ENCODE measurements around the gene MRPL11. TPM values are rescaled to one million over a fixed set of nuclear protein-coding genes. Genes with fewer than 3 reads are reported as not detected.

The MRPL11 gene
- total and polyA plus RNA-seq, 2 experiments from 2014 or later, result 48.4 to 75.8 TPM

DNA sequence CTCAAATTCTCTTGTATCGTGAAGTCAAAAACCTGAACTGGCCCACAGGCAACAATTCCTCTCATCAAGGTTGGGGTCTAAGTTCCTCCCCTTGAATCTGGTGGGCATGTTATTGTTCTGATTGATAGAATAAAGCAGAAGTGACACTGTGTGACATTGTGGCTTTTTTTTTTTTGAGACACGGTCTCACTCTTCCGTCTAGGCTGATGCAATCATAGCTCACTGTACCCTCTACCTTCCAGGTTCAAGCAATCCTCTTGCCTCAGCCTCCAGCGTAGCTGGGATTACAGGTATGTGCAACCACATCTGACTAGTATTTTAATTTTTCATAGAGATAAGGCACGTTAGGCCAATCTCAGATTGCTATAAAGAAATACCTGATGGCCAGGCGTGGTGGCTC lies 19.2 kb upstream of the MRPL11 start:
- H3K36me3 ChIP-seq, result no peaks in the 10 kb centered on the region
- H3K4me3 ChIP-seq, result no peak overlapping the region
- H3K27ac ChIP-seq, result no peak overlapping the region
- no peaks in the 10 kb centered on the region for H3K27me3 ChIP-seq
- no peaks in the 10 kb centered on the region for H3K9me3 ChIP-seq (ENCODE audit: low read depth)
- no peak for DNase-seq (ENCODE audit: low read depth in 1 of 2, low spot score in 1 of 2)
- H3K4me1 ChIP-seq (ENCODE audit: low read depth), result no peaks in the 10 kb centered on the region
- TF ChIP-seq, protein P1, sequence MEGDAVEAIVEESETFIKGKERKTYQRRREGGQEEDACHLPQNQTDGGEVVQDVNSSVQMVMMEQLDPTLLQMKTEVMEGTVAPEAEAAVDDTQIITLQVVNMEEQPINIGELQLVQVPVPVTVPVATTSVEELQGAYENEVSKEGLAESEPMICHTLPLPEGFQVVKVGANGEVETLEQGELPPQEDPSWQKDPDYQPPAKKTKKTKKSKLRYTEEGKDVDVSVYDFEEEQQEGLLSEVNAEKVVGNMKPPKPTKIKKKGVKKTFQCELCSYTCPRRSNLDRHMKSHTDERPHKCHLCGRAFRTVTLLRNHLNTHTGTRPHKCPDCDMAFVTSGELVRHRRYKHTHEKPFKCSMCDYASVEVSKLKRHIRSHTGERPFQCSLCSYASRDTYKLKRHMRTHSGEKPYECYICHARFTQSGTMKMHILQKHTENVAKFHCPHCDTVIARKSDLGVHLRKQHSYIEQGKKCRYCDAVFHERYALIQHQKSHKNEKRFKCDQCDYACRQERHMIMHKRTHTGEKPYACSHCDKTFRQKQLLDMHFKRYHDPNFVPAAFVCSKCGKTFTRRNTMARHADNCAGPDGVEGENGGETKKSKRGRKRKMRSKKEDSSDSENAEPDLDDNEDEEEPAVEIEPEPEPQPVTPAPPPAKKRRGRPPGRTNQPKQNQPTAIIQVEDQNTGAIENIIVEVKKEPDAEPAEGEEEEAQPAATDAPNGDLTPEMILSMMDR (IDR thresholded peaks at IDR 0.05; ENCODE audit: low read depth, low read length), result no peak

DNA sequence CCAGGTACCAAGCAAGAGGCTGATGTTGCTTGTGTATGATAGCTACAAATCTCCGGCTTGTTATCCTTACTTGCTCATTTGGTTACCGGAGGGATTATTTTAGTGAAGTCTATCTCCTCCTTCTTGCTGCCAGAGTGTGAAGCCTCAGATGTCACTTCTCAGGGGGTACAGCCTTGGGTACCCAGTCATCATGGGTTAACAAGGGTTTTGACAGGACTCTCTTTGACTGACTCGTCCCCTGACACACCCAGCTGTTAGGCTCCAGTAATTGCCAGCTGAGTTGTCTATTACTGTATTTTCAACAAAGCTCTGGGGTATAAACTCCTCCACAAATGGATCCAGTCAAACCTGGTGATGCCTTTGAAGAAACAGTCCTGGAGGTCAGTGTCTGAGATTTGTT lies 16.2 kb upstream of the MRPL11 start:
- Histone ChIP-seq H3K9me3 (ENCODE audit: low read depth) (no peaks in the 10 kb centered on the region), H3K4me1 (ENCODE audit: low read depth) (no peaks in the 10 kb centered on the region), H3K27ac (no peak overlapping the region), H3K27me3 (no peaks in the 10 kb centered on the region), H3K36me3 (no peaks in the 10 kb centered on the region), H3K4me3 (no peak overlapping the region)
- TF ChIP-seq, protein P1 (IDR thresholded peaks at IDR 0.05; ENCODE audit: low read depth, low read length), result no peak
- no peak for DNase-seq (ENCODE audit: low read depth in 1 of 2, low spot score in 1 of 2)

DNA sequence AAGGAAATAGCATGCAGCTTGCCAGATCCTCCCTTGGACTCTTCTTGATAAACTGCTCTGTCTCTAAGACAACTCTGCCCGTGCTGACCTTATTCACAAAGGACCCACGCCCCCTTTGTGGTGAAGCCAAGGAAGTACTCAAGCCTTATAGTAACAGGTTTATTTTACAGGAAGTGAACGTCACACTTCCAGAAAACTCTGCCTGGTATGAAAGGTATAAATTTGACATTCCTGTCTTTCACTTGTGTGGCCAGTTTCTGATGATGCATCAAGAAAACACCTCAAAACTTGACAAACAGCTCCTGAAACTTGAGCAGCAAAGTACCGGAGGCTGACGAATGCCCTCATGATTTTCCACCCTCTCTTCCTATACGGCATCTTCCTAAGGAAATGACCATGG lies 15.6 kb upstream of the MRPL11 start:
- H3K36me3 ChIP-seq, result no peaks in the 10 kb centered on the region
- H3K4me1 ChIP-seq (ENCODE audit: low read depth), result no peaks in the 10 kb centered on the region
- H3K27ac ChIP-seq, result no peak overlapping the region
- TF ChIP-seq, protein P1 (IDR thresholded peaks at IDR 0.05; ENCODE audit: low read depth, low read length), result no peak
- no peak for DNase-seq (ENCODE audit: low read depth in 1 of 2, low spot score in 1 of 2)
- H3K27me3 ChIP-seq, result no peaks in the 10 kb centered on the region
- H3K9me3 ChIP-seq (ENCODE audit: low read depth), result no peaks in the 10 kb centered on the region
- no peak overlapping the region for H3K4me3 ChIP-seq

DNA sequence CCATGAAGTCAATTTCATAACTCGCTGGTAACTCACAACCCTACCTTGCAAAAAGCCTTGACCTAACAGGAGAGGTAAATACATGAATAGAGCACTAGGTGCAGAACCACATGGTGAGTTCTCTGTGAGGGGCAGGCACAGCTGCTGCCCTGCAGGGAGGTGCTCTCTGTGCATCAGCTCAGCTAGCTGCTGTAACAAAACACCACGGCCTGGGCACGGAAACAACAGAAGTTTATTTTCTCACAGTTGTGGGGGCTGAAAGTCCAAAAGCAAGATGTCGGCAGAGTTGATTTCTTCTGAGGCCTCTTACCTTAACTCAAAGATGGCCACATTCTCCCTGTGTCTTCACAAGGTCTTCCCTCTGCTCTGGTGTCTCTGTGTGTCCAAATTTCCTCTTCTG lies 13.0 kb upstream of the MRPL11 start:
- no peak for DNase-seq (ENCODE audit: low read depth in 1 of 2, low spot score in 1 of 2)
- no peaks in the 10 kb centered on the region for H3K4me1 ChIP-seq (ENCODE audit: low read depth)
- no peaks in the 10 kb centered on the region for H3K27me3 ChIP-seq
- H3K27ac ChIP-seq, result no peak overlapping the region
- H3K9me3 ChIP-seq (ENCODE audit: low read depth), result no peaks in the 10 kb centered on the region
- H3K36me3 ChIP-seq, result no peaks in the 10 kb centered on the region
- TF ChIP-seq, protein P1 (IDR thresholded peaks at IDR 0.05; ENCODE audit: low read depth, low read length), result no peak
- no peak overlapping the region for H3K4me3 ChIP-seq

DNA sequence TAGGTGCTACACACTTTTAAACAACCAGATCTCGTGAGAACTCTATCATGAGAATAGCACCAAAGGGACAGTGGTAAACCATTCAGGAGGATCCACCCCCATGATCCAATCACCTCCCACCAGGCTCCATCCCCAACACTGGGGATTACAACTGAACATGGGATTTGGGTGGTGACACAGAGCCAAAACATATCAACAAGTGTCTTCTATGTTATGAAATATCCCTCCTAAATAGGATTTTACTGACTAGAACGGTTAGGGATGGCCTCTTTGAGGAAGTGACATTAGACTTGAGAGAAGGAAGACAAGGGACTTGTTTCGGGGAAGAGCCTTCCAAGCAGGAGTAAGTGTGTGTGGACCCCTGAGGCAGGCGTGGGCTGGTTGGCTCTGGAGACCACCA lies 11.9 kb upstream of the MRPL11 start:
- H3K27me3 ChIP-seq, result no peaks in the 10 kb centered on the region
- no peaks in the 10 kb centered on the region for H3K4me1 ChIP-seq (ENCODE audit: low read depth)
- TF ChIP-seq, protein P1 (IDR thresholded peaks at IDR 0.05; ENCODE audit: low read depth, low read length), result no peak
- no peak overlapping the region for H3K27ac ChIP-seq
- DNase-seq (ENCODE audit: low read depth in 1 of 2, low spot score in 1 of 2), result no peak
- H3K36me3 ChIP-seq, result no peaks in the 10 kb centered on the region
- no peaks in the 10 kb centered on the region for H3K9me3 ChIP-seq (ENCODE audit: low read depth)
- no peak overlapping the region for H3K4me3 ChIP-seq

DNA sequence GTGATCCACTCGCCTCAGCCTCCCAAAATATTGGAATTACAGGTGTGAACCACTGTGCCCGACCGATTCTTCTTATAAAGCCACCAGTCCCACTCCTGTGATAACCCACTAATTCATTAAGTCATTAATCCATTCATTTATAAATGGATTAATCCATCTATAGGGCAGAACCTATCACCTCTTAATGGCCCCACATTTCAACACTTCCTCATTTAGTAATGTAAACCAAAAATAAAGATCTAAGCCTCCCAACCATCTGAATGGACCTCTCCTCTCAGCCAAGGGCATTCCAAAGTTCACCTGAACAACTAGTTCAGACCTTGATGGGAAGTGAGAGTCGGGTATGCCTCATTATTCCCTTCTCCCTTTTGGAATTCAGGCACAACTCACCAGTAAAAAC lies 9.9 kb upstream of the MRPL11 start:
- DNase-seq (ENCODE audit: low read depth in 1 of 2, low spot score in 1 of 2), result no peak
- no peaks in the 10 kb centered on the region for H3K9me3 ChIP-seq (ENCODE audit: low read depth)
- no peak overlapping the region for H3K27ac ChIP-seq
- H3K4me1 ChIP-seq (ENCODE audit: low read depth), result no peaks in the 10 kb centered on the region
- TF ChIP-seq, protein P1 (IDR thresholded peaks at IDR 0.05; ENCODE audit: low read depth, low read length), result no peak
- no peaks in the 10 kb centered on the region for H3K27me3 ChIP-seq
- H3K36me3 ChIP-seq, result no peaks in the 10 kb centered on the region
- H3K4me3 ChIP-seq, result no peak overlapping the region

Measured in cardiac muscle cell (in vitro differentiated cells and primary cell).